SU-DHL-6 (cell line): Measurements from ENCODE around the gene ABCA4.

Experiments used
- H2AFZ ChIP-seq: fragments of 200-600 bp; sonication (generic); 2 replicates; pipeline ENCODE4 v1.6.1; 2014; ENCODE audit warnings: low read depth, mild to moderate bottlenecking, moderate library complexity, mixed read lengths, antibody characterized with exemption, low read length; ENCODE audit not compliant: severe bottlenecking
- H3F3A ChIP-seq: fragments of 200-600 bp; shearing (Covaris generic); 2 replicates; pipeline ENCODE4 v1.6.0; 2016; ENCODE audit warnings: antibody characterized with exemption, mild to moderate bottlenecking; ENCODE audit not compliant: insufficient read depth
- H3K27ac ChIP-seq: fragments of 200-600 bp; sonication (generic); 2 replicates; pipeline ENCODE4 v1.5.1; 2016; ENCODE audit warnings: low read depth, mild to moderate bottlenecking, low read length, moderate library complexity, mixed read lengths
- H3K27me3 ChIP-seq: fragments of 200-600 bp; sonication (generic), shearing (Covaris generic); 2 replicates; pipeline ENCODE4 v1.6.0; 2014; ENCODE audit warnings: mild to moderate bottlenecking, low read length
- H3K36me3 ChIP-seq: fragments of 200-600 bp; sonication (generic); 2 replicates; pipeline ENCODE4 v1.6.1; 2014; ENCODE audit warnings: mild to moderate bottlenecking, low read length, mixed read lengths
- H3K4me2 ChIP-seq: fragments of 300-600, 200-600 bp; shearing (Covaris generic), sonication (generic); 2 replicates; pipeline ENCODE4 v1.6.0; 2014; ENCODE audit warnings: low read length, low read depth, mild to moderate bottlenecking; ENCODE audit not compliant: poor library complexity, severe bottlenecking
- H3K4me3 ChIP-seq: fragments of 200-600 bp; sonication (generic); 2 replicates; pipeline ENCODE4 v1.5.1; 2014; ENCODE audit warnings: antibody characterized with exemption, low read length, mild to moderate bottlenecking, mixed read lengths; ENCODE audit not compliant: insufficient read depth, poor library complexity, severe bottlenecking
- H3K79me2 ChIP-seq: fragments of 200-600 bp; sonication (generic); 2 replicates; pipeline ENCODE4 v1.6.1; 2014; ENCODE audit warnings: mild to moderate bottlenecking, low read length, moderate library complexity; ENCODE audit not compliant: insufficient read depth
- H3K9ac ChIP-seq: fragments of 200-600 bp; sonication (generic); 2 replicates; pipeline ENCODE4 v1.7.0; 2014; ENCODE audit warnings: mild to moderate bottlenecking, low read length
- H3K9me2 ChIP-seq: fragments of 200-600 bp; sonication (generic); replicated peaks from 2 replicates; pipeline ENCODE4 v1.6.1; 2014; ENCODE audit warnings: low read length; ENCODE audit not compliant: insufficient read depth
- H3K9me3 ChIP-seq: fragments of 200-600 bp; sonication (generic); 2 replicates; pipeline ENCODE4 v1.6.1; 2014; ENCODE audit warnings: low read length, mixed read lengths; ENCODE audit not compliant: insufficient read depth
- H4K20me1 ChIP-seq: fragments of 200-600 bp; sonication (generic); 2 replicates; pipeline ENCODE4 v1.6.1; 2014; ENCODE audit warnings: low read depth, mild to moderate bottlenecking, antibody characterized with exemption, low read length, moderate library complexity, mixed read lengths
- EZH2phosphoT487 ChIP-seq: fragments of 200-600 bp; sonication (generic), shearing (Covaris generic); conservative IDR thresholded peaks from 2 replicates; pipeline ENCODE4 v1.6.1; 2018; ENCODE audit warnings: mild to moderate bottlenecking, antibody characterized with exemption, low read length, moderate library complexity, mixed read lengths
- TF ChIP-seq, protein P1 (sequence below): fragments of 200-600 bp; sonication (generic); IDR thresholded peaks from one replicate; pipeline ENCODE4 v1.5.1; 2017; ENCODE audit warnings: antibody characterized with exemption, mild to moderate bottlenecking, low read length, moderate library complexity; ENCODE audit not compliant: insufficient read depth, poor library complexity, severe bottlenecking

ABCA4 gene

GRCh38 chr1:93967306-93967705, 153.6 kb downstream of the ABCA4 start:
- no peak overlapping the region for H3K27ac ChIP-seq
- no peak overlapping the region for H3K4me3 ChIP-seq
- H3K36me3 ChIP-seq, result no peaks in the 10 kb centered on the region
- no peak overlapping the region for H2AFZ ChIP-seq
- H3K4me2 ChIP-seq, result no peak overlapping the region
- no peaks in the 10 kb centered on the region for H3F3A ChIP-seq
- no peaks in the 10 kb centered on the region for H3K9me2 ChIP-seq
- TF ChIP-seq, protein P1, sequence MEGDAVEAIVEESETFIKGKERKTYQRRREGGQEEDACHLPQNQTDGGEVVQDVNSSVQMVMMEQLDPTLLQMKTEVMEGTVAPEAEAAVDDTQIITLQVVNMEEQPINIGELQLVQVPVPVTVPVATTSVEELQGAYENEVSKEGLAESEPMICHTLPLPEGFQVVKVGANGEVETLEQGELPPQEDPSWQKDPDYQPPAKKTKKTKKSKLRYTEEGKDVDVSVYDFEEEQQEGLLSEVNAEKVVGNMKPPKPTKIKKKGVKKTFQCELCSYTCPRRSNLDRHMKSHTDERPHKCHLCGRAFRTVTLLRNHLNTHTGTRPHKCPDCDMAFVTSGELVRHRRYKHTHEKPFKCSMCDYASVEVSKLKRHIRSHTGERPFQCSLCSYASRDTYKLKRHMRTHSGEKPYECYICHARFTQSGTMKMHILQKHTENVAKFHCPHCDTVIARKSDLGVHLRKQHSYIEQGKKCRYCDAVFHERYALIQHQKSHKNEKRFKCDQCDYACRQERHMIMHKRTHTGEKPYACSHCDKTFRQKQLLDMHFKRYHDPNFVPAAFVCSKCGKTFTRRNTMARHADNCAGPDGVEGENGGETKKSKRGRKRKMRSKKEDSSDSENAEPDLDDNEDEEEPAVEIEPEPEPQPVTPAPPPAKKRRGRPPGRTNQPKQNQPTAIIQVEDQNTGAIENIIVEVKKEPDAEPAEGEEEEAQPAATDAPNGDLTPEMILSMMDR, result no peak
- no peak for TF ChIP-seq EZH2phosphoT487
- no peaks in the 10 kb centered on the region for H4K20me1 ChIP-seq
- no peak overlapping the region for H3K9ac ChIP-seq
- no peaks in the 10 kb centered on the region for H3K27me3 ChIP-seq
- H3K9me3 ChIP-seq, result no peaks in the 10 kb centered on the region
- H3K79me2 ChIP-seq, result no peaks in the 10 kb centered on the region

GRCh38 chr1:93965888-93966287, 155.1 kb downstream of the ABCA4 start:
- no peaks in the 10 kb centered on the region for H3K36me3 ChIP-seq
- H3K27me3 ChIP-seq, result no peaks in the 10 kb centered on the region
- H3K79me2 ChIP-seq, result no peaks in the 10 kb centered on the region
- H3K27ac ChIP-seq, result no peak overlapping the region
- no peaks in the 10 kb centered on the region for H4K20me1 ChIP-seq
- H2AFZ ChIP-seq, result no peak overlapping the region
- TF ChIP-seq EZH2phosphoT487, result no peak
- TF ChIP-seq, protein P1, result no peak
- no peak overlapping the region for H3K4me3 ChIP-seq
- no peaks in the 10 kb centered on the region for H3K9me2 ChIP-seq
- H3K9ac ChIP-seq, result no peak overlapping the region
- no peaks in the 10 kb centered on the region for H3F3A ChIP-seq
- H3K9me3 ChIP-seq, result no peaks in the 10 kb centered on the region
- H3K4me2 ChIP-seq, result no peak overlapping the region

DNA sequence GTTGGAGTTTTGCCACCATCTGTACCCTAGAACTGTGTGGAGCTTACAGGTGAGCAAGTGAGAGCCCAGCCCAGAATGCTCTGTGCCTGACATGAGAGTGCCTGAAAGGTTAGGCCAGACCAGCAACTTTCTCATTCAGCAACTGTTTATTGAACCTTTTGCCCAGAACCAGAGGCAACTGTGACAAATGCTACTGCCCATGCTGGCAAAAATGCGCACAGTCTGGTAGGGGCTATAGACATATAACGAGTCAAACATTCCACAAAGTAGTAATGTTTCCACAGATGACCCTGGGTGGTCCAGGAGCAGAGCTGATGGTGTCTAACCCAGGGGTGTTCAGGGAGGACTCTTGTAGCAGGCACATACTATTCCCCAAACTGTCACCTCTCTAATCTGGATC, 155.7 kb downstream of the ABCA4 start:
- no peaks in the 10 kb centered on the region for H3K9me3 ChIP-seq
- H4K20me1 ChIP-seq, result no peaks in the 10 kb centered on the region
- no peaks in the 10 kb centered on the region for H3K9me2 ChIP-seq
- no peak overlapping the region for H3K27ac ChIP-seq
- no peaks in the 10 kb centered on the region for H3K79me2 ChIP-seq
- H3K9ac ChIP-seq, result no peak overlapping the region
- TF ChIP-seq, protein P1, result no peak
- TF ChIP-seq EZH2phosphoT487, result no peak
- no peaks in the 10 kb centered on the region for H3K27me3 ChIP-seq
- H3F3A ChIP-seq, result no peaks in the 10 kb centered on the region
- H3K36me3 ChIP-seq, result no peaks in the 10 kb centered on the region
- H2AFZ ChIP-seq, result no peak overlapping the region
- H3K4me3 ChIP-seq, result no peak overlapping the region
- H3K4me2 ChIP-seq, result no peak overlapping the region
